ENCODE data around the gene RHBG. TPM values are rescaled to one million over a fixed set of nuclear protein-coding genes. Genes with fewer than 3 reads are reported as not detected.

Gene RHBG
- total RNA-seq, 4 donors from 2014 or later = not detected

GRCh38 chr1:156394082-156394481 is 25.1 kb downstream of the RHBG start:
- H3K9me3 ChIP-seq = no peaks in the 10 kb centered on the region
- no peak overlapping the region for H3K27ac ChIP-seq
- WGBS, 2 donors = 89 to 91% methylated on average over 9 of the region's 9 CpGs
- intact Hi-C loops (cut with DNase I) = no loop called here
- no peaks in the 10 kb centered on the region for H3K36me3 ChIP-seq
- TF ChIP-seq POLR2A (IDR thresholded peaks at IDR 0.05) = no peak
- TF ChIP-seq, protein P1, sequence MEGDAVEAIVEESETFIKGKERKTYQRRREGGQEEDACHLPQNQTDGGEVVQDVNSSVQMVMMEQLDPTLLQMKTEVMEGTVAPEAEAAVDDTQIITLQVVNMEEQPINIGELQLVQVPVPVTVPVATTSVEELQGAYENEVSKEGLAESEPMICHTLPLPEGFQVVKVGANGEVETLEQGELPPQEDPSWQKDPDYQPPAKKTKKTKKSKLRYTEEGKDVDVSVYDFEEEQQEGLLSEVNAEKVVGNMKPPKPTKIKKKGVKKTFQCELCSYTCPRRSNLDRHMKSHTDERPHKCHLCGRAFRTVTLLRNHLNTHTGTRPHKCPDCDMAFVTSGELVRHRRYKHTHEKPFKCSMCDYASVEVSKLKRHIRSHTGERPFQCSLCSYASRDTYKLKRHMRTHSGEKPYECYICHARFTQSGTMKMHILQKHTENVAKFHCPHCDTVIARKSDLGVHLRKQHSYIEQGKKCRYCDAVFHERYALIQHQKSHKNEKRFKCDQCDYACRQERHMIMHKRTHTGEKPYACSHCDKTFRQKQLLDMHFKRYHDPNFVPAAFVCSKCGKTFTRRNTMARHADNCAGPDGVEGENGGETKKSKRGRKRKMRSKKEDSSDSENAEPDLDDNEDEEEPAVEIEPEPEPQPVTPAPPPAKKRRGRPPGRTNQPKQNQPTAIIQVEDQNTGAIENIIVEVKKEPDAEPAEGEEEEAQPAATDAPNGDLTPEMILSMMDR (IDR thresholded peaks at IDR 0.05) = no peak
- no peak for DNase-seq
- H3K4me1 ChIP-seq = no peaks in the 10 kb centered on the region
- H3K4me3 ChIP-seq (replicated peaks in 1 of 3) = no peak overlapping the region
- no peaks in the 10 kb centered on the region for H3K27me3 ChIP-seq

DNA sequence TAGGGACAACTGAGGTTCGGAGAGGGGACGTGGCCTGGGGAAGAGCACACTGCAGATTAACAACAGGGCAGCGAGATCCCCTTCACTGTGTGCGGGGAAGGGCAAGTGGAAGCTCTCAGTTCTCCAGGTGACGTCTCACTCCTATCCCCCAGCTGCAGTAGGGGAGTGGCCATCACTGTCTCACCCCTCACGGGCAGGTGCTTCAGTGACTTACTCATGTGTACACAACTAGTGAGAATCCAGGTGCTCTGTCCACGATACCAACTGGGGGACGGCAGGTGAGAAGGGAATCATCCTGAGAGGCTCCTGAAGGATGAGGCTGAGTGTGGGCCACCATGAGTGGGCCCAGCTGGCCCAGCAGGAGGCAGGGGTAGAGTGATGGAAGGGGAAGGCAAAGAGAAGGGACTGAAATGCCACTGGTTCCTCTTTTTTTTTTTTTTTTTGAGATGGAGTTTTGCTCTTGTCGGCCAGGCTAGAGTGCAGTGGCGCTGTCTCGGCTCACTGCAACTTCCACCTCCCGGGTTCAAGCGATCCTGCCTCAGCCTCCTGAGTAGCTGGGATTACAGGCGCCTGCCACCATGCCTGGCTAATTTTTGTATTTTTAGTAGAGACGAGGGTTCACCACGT is 25.9 kb downstream of the RHBG start:
- no peak for TF ChIP-seq POLR2A (IDR thresholded peaks at IDR 0.05)
- TF ChIP-seq, protein P1 (IDR thresholded peaks at IDR 0.05) = no peak
- Histone ChIP-seq H3K27me3 (no peaks in the 10 kb centered on the region), H3K27ac (no peak overlapping the region), H3K9me3 (no peaks in the 10 kb centered on the region), H3K4me1 (no peaks in the 10 kb centered on the region), H3K36me3 (no peaks in the 10 kb centered on the region), H3K4me3 (replicated peaks in 1 of 3) (no peak overlapping the region)
- DNase-seq = no peak
- 69 to 70% methylated on average over 10 to 16 of the region's 16 CpGs for WGBS, 2 donors
- intact Hi-C loops (cut with DNase I) = no loop called here

DNA sequence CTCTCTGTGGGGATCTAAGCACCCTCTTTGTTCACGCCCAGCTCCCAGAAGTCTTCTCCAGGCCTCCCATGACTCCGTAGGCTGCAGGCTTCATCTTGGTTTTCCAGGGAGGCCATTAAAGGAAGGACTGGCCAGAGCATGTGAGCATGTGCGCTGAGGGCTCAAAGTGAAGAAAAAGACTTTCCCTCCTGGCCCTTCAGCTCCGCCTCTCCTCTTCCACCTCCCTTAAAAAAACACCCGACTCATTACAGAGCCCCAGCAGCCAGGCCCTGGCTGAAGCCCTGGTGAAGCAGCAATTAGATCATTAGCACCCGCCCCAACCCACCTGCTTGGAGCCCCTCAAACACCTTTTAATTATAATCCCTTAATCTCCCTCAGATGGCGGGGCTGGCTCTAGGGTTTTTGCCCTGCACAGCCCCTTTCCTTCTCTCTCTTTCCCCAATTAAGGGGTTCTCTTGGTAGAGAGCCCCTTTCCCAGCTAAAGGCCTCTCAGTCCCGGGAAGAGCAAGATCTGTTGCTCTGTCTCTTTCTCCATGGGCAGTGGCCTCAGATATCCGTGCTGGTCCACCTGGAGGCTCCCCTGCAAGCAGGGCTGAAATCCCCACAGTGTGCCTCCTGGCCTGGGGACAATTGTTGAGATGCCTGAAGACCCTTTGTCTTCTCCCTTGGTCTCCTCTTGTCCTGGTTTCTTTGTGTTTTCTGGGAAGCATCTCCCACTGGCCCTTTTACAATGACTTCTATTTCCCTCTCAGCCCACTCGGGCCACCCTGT is 30.5 kb downstream of the RHBG start:
- no peaks in the 10 kb centered on the region for H3K4me1 ChIP-seq
- H3K27me3 ChIP-seq = no peaks in the 10 kb centered on the region
- TF ChIP-seq, protein P1 (IDR thresholded peaks at IDR 0.05) = no peak
- no peak for TF ChIP-seq POLR2A (IDR thresholded peaks at IDR 0.05)
- DNase-seq = no peak
- H3K9me3 ChIP-seq = no peaks in the 10 kb centered on the region
- WGBS, 2 donors = 71 to 72% methylated on average over 10 of the region's 10 CpGs
- intact Hi-C loops (cut with DNase I) = no loop called here
- no peaks in the 10 kb centered on the region for H3K36me3 ChIP-seq
- H3K27ac ChIP-seq = no peak overlapping the region
- no peak overlapping the region for H3K4me3 ChIP-seq (replicated peaks in 1 of 3)

DNA sequence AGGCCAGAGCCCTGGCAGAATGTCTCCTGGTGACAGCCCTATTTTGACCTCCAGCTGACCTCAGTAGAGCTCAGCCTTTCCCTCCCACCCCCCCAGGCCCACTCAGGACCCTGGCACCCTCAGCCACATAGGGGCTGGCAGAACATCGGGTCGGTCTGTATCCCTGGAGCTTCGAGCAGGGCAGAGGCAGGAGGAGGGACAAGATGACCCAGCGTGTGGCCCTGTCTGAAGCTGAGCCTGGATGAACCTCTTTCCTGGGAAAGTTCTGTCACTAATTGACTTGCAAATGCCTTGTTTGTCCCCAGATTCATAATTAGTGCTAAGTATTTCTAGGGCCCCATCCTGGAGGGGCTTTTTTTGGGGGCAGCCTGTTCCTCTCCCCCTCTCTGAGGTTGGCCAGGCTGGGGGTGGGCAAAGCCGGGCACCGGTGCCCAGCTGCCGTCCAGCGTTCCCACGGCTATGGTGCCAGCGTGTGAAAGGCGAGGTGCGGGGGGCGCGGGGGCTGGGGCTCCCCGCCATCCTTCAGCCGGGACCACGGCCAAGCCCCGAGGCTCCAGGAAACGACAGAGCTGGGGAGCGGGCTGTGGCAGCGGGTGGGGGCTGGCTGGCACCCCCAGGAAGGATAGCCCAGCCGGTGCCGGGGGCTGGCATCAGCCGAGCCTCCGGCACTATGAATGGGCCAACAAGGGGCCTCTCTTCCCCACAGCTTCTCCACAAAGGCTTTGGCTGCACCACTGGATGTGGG is 31.4 kb downstream of the RHBG start:
- DNase-seq = no peak
- Histone ChIP-seq H3K9me3 (no peaks in the 10 kb centered on the region), H3K4me1 (no peaks in the 10 kb centered on the region), H3K27ac (no peak overlapping the region), H3K4me3 (replicated peaks in 1 of 3) (no peak overlapping the region), H3K27me3 (no peaks in the 10 kb centered on the region), H3K36me3 (no peaks in the 10 kb centered on the region)
- intact Hi-C loops (cut with DNase I) = no loop called here
- WGBS, 2 donors = 64 to 69% methylated on average over 15 to 18 of the region's 25 CpGs
- no peak for TF ChIP-seq POLR2A (IDR thresholded peaks at IDR 0.05)
- TF ChIP-seq, protein P1 (IDR thresholded peaks at IDR 0.05) = no peak
